ENCODE data around the gene PTCD3.

The PTCD3 gene

DNA sequence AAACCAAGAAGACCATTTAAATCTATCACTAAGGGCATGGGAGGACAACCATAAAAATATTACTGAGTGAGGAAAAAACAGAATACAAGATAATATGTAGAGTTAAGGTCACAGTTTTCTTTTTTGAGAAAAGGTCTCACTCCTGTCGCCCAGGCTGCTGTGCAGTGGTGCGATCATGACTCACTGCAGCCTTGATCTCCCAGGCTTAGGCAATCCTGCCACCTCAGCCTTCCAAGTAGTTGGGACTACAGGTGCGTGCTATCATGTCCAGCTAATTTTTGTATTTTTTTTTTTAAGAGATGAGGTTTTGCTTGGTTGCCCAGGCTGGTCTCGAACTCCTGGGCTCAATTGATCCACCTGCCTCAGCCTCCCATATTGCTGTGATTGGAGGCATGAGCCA lies 24.3 kb upstream of the PTCD3 start:
- TF ChIP-seq, protein P1, sequence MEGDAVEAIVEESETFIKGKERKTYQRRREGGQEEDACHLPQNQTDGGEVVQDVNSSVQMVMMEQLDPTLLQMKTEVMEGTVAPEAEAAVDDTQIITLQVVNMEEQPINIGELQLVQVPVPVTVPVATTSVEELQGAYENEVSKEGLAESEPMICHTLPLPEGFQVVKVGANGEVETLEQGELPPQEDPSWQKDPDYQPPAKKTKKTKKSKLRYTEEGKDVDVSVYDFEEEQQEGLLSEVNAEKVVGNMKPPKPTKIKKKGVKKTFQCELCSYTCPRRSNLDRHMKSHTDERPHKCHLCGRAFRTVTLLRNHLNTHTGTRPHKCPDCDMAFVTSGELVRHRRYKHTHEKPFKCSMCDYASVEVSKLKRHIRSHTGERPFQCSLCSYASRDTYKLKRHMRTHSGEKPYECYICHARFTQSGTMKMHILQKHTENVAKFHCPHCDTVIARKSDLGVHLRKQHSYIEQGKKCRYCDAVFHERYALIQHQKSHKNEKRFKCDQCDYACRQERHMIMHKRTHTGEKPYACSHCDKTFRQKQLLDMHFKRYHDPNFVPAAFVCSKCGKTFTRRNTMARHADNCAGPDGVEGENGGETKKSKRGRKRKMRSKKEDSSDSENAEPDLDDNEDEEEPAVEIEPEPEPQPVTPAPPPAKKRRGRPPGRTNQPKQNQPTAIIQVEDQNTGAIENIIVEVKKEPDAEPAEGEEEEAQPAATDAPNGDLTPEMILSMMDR (IDR thresholded peaks at IDR 0.05), result no peak
- no peak overlapping the region for H3K27ac ChIP-seq
- H3K4me3 ChIP-seq, result no peak overlapping the region
- no peak for DNase-seq (ENCODE audit: low spot score)

DNA sequence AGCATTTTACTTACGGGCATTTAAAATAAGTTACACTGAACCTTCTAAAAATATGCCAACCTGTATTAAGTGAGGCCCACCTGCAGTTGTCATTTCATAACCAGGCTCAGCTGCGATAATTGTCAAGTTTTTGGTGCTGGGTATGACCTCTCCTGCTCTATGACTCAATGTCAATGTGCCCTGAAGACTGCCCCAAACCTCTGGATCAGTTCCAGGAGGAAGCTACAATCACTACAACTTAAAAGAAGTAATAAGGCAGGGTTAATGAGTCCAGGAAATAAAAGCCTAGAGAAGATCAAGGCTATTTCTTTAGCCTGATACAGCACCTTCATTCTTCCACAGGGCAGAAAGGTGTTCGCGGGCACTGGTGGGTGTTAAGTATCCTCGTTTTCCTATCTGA lies 23.3 kb upstream of the PTCD3 start:
- DNase-seq (ENCODE audit: low spot score), result no peak
- TF ChIP-seq, protein P1 (IDR thresholded peaks at IDR 0.05), result no peak
- Histone ChIP-seq H3K27ac (no peak overlapping the region), H3K4me3 (no peak overlapping the region)

DNA sequence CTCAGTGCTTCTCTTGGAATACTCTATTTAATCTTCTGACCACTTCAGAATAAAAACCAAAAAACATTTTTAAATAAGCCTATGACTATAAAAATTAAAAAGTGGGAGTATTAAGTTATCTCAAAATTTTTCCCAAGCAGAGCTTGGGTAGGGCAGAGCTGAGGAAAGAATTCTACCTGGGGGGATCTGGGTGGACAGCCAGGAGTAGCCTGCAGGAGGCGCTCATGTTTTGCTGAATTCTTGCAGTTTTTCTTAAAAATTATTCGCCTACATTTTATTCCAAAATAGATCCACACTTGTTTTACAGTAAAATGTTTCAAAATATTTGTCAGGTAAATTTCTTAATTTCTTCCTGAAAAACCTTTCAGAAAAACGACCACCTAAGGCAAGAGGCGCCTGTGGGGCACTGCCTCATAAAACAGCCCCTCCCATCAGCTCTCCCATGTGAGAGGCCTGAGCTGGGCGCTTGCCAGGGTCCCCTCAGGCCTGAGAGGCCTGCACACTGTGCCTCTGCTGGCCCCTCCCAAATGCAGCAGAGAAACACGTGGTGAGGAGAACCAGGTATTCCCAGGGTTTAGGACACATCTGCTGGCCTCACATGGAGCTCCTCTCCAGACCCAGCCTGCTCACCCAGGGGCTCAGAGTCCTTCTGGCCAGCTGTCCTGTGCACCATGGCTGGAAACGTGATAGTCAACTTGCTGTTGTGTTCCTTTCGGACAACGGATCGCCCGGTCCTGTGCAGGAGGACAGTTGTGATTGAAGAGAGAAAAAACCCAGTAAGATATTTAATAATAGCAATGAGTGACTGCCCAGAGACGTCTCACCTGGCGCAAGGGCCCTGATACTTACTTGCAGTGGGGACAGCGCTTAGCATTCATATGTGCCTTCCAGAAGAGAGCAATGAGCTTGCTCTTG lies 17.8 kb upstream of the PTCD3 start:
- no peak overlapping the region for H3K27ac ChIP-seq
- no peak for DNase-seq (ENCODE audit: low spot score)
- TF ChIP-seq, protein P1 (IDR thresholded peaks at IDR 0.05), result no peak
- no peak overlapping the region for H3K4me3 ChIP-seq

DNA sequence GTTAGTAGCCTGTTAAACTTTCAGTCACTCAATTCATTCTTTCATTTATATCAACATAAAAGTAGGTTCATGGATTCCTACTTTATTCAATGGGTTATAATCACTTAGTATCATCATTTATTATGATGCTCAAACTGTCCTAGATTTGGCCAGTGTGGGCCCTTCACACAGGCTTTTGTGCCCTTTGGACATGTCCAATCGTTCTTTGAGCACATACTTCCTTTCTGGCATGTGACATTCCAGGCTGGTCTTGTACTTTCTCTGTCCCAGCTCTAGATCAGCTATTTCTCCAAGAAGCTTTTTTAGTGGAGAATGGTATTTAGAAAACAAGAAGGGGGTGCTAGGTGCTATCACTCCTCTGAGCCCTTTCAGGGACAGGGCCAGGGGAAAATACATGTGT lies 11.8 kb upstream of the PTCD3 start:
- no peak for DNase-seq (ENCODE audit: low spot score)
- Histone ChIP-seq H3K27ac (no peak overlapping the region), H3K4me3 (no peak overlapping the region)
- TF ChIP-seq, protein P1 (IDR thresholded peaks at IDR 0.05), result no peak

DNA sequence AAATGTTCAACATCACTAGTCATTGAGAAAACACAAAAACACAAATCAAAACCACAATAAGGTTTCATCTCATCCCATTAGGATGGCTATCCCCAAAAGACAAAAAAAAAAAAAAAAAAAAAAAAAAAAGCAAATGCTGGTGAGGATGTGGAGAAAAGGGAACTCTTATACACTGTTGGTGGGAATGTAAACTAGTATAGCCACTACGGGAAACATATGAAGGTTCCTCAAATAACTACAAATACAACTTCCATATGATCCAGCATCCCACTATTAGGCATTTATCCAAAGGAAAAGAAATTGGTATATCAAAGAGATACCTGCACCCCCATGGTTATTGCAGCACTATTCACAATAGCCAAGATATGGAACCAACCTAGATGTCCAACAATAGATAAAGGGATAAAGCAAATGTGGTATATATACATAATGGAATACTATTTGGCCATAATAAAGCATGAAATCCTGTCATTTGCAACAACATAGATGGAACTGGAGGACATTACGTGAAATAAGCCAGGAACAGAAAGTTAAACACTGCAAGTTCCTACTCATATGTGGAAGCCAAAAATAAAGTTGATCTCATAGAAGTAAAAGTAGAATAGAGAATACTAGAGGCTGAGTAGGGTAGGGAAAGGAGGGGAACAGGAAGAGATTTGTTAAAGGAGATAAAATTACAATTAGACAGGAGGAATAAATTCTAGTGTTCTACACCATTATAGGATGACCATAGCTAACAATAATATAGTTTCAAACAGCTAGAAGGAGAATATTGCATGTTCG lies 8.7 kb upstream of the PTCD3 start:
- no peak for DNase-seq (ENCODE audit: low spot score)
- Histone ChIP-seq H3K4me3 (no peak overlapping the region), H3K27ac (no peak overlapping the region)
- TF ChIP-seq, protein P1 (IDR thresholded peaks at IDR 0.05), result no peak

DNA sequence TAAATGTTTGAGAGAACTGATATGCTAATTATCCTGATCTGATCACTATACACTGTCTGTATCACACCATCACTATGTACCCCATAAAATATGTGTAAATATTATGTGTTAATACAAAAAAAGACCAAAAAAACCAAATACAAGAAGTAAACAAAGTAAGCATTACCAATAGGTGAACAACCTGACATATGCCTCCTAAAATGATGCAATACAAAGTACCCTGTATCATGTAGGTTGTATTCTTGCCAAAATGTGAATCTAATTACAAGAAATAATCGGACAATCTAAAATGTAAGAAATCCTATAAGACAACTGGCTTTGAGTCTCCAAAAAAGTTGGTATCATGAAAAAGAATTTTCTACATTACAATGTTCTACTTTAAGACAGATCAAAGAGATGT lies 8.1 kb upstream of the PTCD3 start:
- Histone ChIP-seq H3K4me3 (no peak overlapping the region), H3K27ac (no peak overlapping the region)
- TF ChIP-seq, protein P1 (IDR thresholded peaks at IDR 0.05), result no peak
- DNase-seq (ENCODE audit: low spot score), result no peak

All from coronary artery (tissue), 2 donors.